Measurements from ENCODE around the gene RAPGEF6. TPM values are rescaled to one million over a fixed set of nuclear protein-coding genes. Genes with fewer than 3 reads are reported as not detected.

RAPGEF6 gene
- total RNA-seq, 2 donors from 2014 or later: 15.5 to 43.0 TPM

DNA sequence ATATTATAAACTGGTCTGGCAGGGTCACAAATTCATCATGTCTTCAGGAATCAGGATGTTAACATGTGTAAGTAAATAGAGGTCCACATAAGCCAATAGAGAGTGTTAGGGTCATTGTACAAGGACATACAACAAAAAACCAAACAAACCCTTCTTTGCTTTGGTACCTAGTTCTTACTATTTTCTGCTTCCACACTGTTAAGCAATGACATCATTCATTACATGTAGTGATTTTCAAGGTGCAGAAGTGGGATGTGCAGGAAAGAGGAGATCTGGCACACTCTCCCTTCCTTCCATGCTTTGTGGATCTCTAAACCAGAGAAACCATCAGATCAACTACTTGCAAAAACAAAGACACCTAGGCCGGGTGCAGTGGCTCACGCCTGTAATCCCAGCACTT is 184.1 kb downstream of the RAPGEF6 start:
- 100% methylated on average over 2 of the region's 2 CpGs for WGBS
- H3K36me3 ChIP-seq: peaks cover 0 to 3% of the 10 kb centered on the region in 2 donors

DNA sequence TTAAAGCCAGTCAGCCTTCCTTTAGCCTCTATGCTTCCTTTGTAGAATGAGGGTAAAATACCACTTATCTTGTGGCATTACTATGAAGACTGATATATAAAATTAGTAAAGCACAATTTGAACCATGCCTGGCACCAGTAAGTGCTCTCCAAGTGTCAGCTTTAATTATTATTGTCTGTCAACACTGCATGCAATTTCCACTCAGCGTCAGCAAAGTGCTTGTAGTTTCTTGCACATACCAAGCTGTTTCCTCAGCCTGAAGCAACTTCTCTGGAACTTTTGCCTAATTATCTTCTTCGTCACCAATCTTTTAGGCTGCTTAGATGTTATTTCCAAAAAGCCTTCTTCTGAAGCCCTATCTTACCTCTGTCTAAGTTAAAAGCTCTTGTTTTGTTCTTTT is 193.8 kb downstream of the RAPGEF6 start:
- WGBS: 75% methylated on average over 2 of the region's 2 CpGs
- H3K36me3 ChIP-seq: peaks cover 0 to under 1% of the 10 kb centered on the region in 2 donors
- TF ChIP-seq, protein P1, sequence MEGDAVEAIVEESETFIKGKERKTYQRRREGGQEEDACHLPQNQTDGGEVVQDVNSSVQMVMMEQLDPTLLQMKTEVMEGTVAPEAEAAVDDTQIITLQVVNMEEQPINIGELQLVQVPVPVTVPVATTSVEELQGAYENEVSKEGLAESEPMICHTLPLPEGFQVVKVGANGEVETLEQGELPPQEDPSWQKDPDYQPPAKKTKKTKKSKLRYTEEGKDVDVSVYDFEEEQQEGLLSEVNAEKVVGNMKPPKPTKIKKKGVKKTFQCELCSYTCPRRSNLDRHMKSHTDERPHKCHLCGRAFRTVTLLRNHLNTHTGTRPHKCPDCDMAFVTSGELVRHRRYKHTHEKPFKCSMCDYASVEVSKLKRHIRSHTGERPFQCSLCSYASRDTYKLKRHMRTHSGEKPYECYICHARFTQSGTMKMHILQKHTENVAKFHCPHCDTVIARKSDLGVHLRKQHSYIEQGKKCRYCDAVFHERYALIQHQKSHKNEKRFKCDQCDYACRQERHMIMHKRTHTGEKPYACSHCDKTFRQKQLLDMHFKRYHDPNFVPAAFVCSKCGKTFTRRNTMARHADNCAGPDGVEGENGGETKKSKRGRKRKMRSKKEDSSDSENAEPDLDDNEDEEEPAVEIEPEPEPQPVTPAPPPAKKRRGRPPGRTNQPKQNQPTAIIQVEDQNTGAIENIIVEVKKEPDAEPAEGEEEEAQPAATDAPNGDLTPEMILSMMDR (IDR thresholded peaks at IDR 0.05): no peak
- TF ChIP-seq POLR2A (IDR thresholded peaks at IDR 0.05): no peak
- no peak for TF ChIP-seq POLR2AphosphoS5 (IDR thresholded peaks at IDR 0.05)
- H3K4me1 ChIP-seq (replicated peaks): peaks cover 4% of the 10 kb centered on the region
- no peak overlapping the region for H3K27ac ChIP-seq
- H3K4me3 ChIP-seq: no peak overlapping the region
- H3K9me3 ChIP-seq: no peaks in the 10 kb centered on the region
- intact Hi-C loops (cut with DNase I): no loop called here
- H3K27me3 ChIP-seq (replicated peaks; ENCODE audit: insufficient read depth): no peaks in the 10 kb centered on the region
- no peak for DNase-seq (ENCODE audit: low spot score)

More for the DNA sequence above, 184.1 kb downstream of the RAPGEF6 start:
- no peak for DNase-seq (ENCODE audit: low spot score)
- intact Hi-C loops (cut with DNase I): no loop called here
- no peak overlapping the region for H3K4me3 ChIP-seq
- no peak for TF ChIP-seq POLR2AphosphoS5 (IDR thresholded peaks at IDR 0.05)
- TF ChIP-seq, protein P1 (IDR thresholded peaks at IDR 0.05): no peak
- no peak for TF ChIP-seq POLR2A (IDR thresholded peaks at IDR 0.05)
- H3K27ac ChIP-seq: no peak overlapping the region
- no peaks in the 10 kb centered on the region for H3K9me3 ChIP-seq
- H3K4me1 ChIP-seq (replicated peaks): no peaks in the 10 kb centered on the region
- H3K27me3 ChIP-seq (replicated peaks; ENCODE audit: insufficient read depth): no peaks in the 10 kb centered on the region

DNA sequence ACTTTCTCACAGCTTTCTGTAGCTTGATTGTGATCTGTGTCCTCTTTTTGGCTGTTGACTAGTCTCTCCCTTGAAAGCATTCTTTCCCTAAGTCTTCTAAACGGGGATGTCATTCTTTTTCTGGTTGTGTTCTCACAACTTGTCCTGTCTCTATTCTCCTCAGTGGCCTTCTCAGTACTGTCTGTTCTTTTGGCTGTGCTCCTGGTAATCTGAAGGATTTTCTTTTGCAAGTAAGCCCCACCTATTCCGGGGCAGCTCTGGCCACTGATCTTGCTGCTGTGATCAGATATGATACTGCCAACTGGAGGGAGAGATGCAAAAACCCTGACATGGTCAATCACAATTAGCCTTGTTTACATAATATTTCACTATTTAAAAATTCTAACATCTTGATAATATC is 198.9 kb downstream of the RAPGEF6 start:
- Histone ChIP-seq H3K27ac (peak overlapping the region; percentile 12 to 69), H3K9me3 (no peaks in the 10 kb centered on the region), H3K4me1 (replicated peaks) (peaks cover 6% of the 10 kb centered on the region), H3K36me3 (no peaks in the 10 kb centered on the region), H3K4me3 (no peak overlapping the region), H3K27me3 (replicated peaks; ENCODE audit: insufficient read depth) (no peaks in the 10 kb centered on the region)
- WGBS: 30% methylated on average over 2 of the region's 2 CpGs
- peak; percentile 54 for DNase-seq (ENCODE audit: low spot score)
- TF ChIP-seq POLR2AphosphoS5 (IDR thresholded peaks at IDR 0.05) (peak; percentile 51), POLR2A (IDR thresholded peaks at IDR 0.05) (no peak)
- intact Hi-C loops (cut with DNase I): no loop called here

DNA sequence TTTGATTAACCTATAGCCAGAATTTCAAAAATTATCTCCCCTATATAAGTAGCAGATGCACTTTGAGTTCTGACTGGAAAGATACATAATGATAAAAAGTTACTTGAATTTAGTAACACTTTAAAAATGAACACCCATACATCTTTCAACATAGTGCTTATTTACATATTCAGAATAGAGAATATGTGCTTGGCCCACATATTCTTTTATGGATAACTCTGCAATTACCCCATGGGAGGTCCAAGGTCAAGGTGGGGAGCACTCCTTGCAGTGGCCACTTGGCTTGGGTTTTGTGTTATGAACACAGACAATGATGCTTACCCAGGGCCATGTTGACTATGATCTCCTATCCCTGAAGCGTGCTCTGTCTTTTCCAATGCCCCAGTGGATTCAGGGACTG is 201.9 kb downstream of the RAPGEF6 start:
- Histone ChIP-seq H3K36me3 (no peaks in the 10 kb centered on the region), H3K9me3 (no peaks in the 10 kb centered on the region), H3K4me3 (no peak overlapping the region), H3K4me1 (replicated peaks) (peaks cover 6% of the 10 kb centered on the region), H3K27ac (no peak overlapping the region), H3K27me3 (replicated peaks; ENCODE audit: insufficient read depth) (no peaks in the 10 kb centered on the region)
- TF ChIP-seq POLR2A (IDR thresholded peaks at IDR 0.05) (no peak), POLR2AphosphoS5 (IDR thresholded peaks at IDR 0.05) (no peak)
- TF ChIP-seq, protein P1 (IDR thresholded peaks at IDR 0.05): no peak
- intact Hi-C loops (cut with DNase I): no loop called here
- 100% methylated on average over 1 of the region's 1 CpG for WGBS
- DNase-seq (ENCODE audit: low spot score): no peak

DNA sequence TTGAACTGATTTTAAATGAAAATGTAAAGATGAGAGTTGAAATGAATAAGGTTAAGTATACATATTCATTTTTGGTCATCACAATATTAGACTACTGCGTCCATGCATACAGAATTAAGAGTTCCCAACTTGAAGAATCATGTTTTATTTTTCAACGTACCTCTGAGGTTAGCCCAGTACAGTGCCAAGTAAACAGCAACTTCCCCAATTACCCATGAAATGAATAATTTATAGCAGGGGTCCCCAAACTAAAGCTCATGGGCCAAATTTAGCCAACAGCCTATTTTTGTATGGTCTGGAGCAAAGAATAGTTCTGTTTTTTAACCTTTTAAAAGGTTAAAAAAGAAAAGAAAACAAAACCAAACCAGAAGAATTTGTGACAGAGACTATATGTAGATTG is 203.2 kb downstream of the RAPGEF6 start:
- Histone ChIP-seq H3K27me3 (replicated peaks; ENCODE audit: insufficient read depth) (no peaks in the 10 kb centered on the region), H3K4me1 (replicated peaks) (peaks cover 6% of the 10 kb centered on the region), H3K4me3 (no peak overlapping the region), H3K27ac (no peak overlapping the region), H3K9me3 (no peaks in the 10 kb centered on the region), H3K36me3 (no peaks in the 10 kb centered on the region)
- TF ChIP-seq POLR2A (IDR thresholded peaks at IDR 0.05): no peak
- TF ChIP-seq POLR2AphosphoS5 (IDR thresholded peaks at IDR 0.05): no peak
- TF ChIP-seq, protein P1 (IDR thresholded peaks at IDR 0.05): no peak
- no peak for DNase-seq (ENCODE audit: low spot score)
- intact Hi-C loops (cut with DNase I): no loop called here
- 94% methylated on average over 2 of the region's 2 CpGs for WGBS
